Choroid plexus epithelial cell (primary cell): Measurements from ENCODE around the gene FALEC.

Experiments
- DNase-seq: peaks from one replicate; pipeline ENCODE4 v3.0.0-alpha.2; 2010; ENCODE audit warnings: low read depth
- H3K4me3 ChIP-seq: 2 replicates; pipeline ENCODE4 v1.5.1; 2011; ENCODE audit warnings: low read depth, mild to moderate bottlenecking, control low read depth, low read length, moderate library complexity
- TF ChIP-seq, protein P1 (sequence below): conservative IDR thresholded peaks from 2 replicates; pipeline ENCODE4 v1.5.1; 2011; ENCODE audit warnings: low read depth, mild to moderate bottlenecking, control low read depth, inconsistent platforms, low read length, moderate library complexity

Gene FALEC

DNA sequence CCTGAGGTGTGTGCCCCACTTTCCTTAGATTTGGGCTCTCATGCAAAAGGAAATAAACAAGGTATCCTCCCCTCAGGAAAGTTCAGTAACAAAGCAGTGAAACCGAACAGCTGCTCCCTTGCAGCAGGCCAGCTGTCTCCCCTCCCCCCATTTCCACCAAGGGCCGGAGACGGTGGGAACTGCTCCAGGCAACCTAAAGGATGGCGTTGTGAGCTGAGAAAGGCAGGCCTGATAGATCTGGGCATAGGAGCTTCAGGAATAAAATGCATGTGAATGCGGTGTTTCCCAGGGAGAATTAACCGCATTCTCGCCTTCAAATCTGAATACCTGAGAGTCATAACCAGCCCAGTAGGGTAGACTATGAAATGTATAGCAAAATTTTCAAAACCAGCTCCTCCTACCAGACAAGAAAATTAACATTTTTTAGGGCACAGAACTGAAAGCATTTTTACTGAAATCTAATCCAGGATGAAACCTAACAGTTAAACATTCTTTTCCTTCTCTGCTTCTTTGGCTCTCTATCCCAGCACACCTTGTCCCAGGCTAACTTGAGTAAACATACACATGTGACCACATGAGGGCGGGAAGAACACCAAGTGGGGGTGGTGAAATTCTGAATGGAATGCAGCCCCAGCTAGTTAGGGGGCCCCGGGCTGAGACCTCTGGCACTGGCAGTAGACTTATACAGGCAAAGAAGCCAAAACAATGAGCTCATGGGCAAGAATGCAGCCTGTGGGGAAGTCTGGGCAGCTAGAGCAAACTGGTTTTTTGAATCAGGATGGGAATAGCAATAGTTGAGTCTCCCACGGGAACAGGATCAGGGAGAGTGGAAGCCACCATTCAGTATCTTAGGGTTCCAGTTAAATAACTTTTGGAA, 52.4 kb downstream of the FALEC start:
- TF ChIP-seq, protein P1, sequence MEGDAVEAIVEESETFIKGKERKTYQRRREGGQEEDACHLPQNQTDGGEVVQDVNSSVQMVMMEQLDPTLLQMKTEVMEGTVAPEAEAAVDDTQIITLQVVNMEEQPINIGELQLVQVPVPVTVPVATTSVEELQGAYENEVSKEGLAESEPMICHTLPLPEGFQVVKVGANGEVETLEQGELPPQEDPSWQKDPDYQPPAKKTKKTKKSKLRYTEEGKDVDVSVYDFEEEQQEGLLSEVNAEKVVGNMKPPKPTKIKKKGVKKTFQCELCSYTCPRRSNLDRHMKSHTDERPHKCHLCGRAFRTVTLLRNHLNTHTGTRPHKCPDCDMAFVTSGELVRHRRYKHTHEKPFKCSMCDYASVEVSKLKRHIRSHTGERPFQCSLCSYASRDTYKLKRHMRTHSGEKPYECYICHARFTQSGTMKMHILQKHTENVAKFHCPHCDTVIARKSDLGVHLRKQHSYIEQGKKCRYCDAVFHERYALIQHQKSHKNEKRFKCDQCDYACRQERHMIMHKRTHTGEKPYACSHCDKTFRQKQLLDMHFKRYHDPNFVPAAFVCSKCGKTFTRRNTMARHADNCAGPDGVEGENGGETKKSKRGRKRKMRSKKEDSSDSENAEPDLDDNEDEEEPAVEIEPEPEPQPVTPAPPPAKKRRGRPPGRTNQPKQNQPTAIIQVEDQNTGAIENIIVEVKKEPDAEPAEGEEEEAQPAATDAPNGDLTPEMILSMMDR, result no peak
- H3K4me3 ChIP-seq, result peak overlapping the region; percentile 33
- DNase-seq, result peak; percentile 99

DNA sequence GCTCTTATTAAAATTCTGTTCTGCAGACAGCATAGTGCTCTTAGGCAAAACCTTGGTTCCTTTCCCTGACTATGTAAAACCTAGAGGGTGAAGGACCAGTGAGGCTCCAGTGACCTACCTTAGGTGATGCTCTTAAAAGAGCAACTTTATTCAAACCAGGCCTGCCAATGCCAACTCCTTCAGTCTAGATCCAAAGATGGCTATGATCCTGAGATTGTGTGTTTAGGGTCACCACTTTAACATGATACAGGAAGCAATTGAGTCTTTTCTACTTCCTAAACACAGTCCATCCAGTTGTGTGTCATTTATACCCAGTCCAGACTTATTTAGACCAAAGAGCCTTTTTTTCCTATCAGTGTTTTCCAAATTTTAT, 53.0 kb downstream of the FALEC start:
- no peak for DNase-seq
- TF ChIP-seq, protein P1, result no peak
- no peak overlapping the region for H3K4me3 ChIP-seq

DNA sequence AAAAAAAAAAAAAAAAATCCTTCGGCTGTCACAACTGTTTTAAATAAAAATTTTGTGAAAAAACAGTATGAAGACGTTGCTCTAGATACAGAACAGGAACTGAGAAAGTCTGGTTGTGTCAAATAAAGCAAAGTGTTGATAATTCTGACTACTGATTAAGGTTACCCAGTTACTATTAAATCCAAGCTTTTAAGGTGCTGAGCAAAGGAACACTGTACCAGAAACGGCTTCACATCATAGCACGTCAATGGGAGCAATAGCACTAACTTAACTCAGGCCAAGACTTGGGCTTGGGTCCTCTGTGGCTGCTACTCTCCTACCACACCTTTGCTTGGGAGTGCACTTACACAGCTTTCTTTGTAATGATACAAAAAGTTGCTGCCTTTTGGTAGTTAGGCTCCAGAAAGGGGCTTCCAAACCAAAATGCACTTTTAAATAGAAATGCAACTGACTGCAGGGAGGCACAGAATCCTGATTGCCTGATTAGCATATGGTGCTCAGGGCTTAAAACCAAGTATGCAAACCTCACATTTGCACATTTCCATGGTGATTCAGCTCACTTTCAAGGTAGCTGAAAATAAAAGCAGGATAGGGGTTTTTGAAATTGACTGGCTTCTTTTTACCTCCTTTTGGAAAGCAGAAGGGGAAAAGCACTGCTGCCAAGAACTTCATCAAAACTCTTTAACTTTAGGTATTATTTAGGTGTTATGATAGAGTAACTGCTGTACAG, 57.5 kb downstream of the FALEC start:
- TF ChIP-seq, protein P1, result no peak
- DNase-seq, result peak; percentile 41
- H3K4me3 ChIP-seq, result peak overlapping the region; percentile 19

DNA sequence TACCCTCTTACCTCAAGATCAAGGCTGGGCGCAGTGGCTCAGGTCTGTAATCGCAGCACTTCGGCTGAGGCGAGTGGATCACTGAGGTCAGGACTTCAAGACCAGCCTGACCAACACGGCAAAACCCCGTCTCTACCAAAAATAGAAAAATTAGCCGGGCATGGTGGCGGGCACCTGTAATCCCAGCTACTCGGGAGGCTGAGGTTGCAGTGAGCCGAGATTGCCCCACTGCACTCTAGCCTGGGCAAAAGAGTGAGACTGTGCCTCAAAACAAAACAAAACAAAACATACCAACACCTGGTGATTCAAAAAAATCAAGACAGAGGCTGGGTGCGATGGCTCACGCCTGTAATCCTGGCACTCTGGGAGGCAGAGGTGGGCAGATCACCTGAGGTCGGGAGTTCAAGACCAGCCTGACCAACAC, 58.1 kb downstream of the FALEC start:
- DNase-seq, result peak; percentile 12
- peak overlapping the region; percentile 19 for H3K4me3 ChIP-seq

DNA sequence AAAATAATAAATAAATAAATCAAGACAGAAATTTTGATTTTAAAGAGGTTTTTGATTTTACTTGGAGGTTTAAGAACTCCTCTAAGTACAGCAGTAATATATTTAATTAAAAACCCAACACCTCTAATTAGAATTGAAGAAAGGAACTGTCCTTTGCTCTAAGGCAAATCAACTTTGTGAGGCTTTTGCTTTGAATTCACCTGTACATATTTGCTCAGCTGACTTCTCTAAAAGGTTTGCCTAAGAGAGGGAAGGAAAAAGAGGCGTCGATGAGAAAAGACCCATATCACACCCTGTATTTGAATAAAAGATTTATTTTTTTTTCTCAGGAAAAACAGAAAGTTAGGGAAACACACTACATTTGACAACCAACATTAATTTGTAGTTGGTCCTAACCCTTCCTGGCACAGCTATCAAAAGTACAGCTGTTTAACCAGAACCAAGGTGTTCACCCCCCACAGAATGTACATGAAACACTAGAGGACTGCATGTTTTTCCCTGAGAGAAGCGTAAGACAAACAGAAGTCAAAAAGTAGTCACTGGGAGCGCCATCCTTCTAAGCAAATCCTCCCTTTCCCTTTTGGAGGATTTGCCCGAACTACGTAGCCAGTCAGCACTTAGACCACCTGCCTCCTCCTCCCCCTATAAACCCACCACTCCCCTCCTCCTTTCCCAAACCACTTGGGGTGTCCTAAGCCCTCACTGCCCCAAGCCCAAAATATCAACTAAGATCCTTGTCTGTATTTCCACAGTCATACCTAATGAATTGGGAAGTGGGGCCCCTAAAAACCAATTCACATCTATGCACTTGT, 58.9 kb downstream of the FALEC start:
- peak; percentile 46 for DNase-seq
- H3K4me3 ChIP-seq, result peak overlapping the region; percentile 99
- TF ChIP-seq, protein P1, result no peak

DNA sequence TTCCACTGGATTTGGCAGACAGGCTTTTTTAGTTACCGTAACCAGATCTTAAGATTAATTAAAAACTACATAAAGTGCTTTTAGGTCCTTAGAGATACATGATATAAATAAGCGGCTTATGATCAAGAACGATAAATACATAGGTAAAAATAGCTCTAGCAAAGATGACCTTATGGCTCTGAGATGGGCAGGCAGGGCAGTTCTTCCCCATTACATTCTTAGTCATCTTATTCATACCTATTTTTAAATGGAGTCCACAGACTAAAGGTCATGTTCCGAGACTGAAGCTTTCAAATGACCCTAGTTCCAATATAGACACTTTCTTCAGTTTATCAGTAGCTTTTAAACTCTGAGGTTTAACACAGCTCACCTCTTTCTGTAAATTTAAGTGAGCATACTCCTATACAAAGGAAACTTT, 59.5 kb downstream of the FALEC start:
- DNase-seq, result peak; percentile 26
- H3K4me3 ChIP-seq, result peak overlapping the region; percentile 99
- TF ChIP-seq, protein P1, result no peak
